ENCODE measurements around the gene GABARAP.

GABARAP gene

DNA sequence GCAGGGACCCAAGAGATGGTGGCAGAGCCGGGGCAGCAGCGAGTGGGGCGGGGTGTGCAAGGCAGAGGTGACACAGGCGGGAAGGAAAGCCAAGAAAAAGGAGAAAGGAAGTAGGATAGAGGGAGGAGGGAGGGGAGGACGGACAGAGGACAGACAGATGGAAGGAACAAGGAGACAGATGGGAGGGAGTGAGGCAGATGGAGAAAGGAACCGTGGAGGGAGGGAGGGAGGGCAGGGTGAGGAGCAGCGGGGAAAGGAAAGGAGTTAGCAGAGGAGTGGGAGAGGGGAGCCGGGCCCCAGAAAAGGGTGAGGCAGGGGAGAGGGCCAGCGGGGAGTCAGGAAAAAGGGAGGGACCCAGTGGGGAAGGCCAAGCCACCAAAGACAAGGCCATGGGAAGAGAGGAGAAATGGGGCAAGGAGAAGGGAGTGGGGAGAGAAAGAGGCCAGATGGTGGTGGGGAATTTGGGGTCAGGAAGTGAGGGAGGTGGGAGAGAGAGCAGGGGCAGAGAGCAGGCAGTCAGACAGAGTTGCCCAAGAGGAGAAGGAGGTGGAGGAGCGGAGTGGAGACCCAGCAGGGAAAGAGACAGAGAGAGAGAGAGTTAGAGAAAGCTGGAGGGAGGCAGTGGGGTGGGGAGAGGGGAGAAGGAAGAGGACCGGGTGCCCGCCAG is 49.8 kb downstream of the GABARAP start:
- no peak overlapping the region for H3K27ac Mint-ChIP-seq
- no peaks in the 10 kb centered on the region for H3K27me3 Mint-ChIP-seq
- no peaks in the 10 kb centered on the region for H3K9me3 Mint-ChIP-seq
- no peaks in the 10 kb centered on the region for H3K4me1 Mint-ChIP-seq (ENCODE audit: low read depth)
- H3K36me3 Mint-ChIP-seq (ENCODE audit: low read depth) = no peaks in the 10 kb centered on the region
- H3K4me3 Mint-ChIP-seq = no peak overlapping the region

DNA sequence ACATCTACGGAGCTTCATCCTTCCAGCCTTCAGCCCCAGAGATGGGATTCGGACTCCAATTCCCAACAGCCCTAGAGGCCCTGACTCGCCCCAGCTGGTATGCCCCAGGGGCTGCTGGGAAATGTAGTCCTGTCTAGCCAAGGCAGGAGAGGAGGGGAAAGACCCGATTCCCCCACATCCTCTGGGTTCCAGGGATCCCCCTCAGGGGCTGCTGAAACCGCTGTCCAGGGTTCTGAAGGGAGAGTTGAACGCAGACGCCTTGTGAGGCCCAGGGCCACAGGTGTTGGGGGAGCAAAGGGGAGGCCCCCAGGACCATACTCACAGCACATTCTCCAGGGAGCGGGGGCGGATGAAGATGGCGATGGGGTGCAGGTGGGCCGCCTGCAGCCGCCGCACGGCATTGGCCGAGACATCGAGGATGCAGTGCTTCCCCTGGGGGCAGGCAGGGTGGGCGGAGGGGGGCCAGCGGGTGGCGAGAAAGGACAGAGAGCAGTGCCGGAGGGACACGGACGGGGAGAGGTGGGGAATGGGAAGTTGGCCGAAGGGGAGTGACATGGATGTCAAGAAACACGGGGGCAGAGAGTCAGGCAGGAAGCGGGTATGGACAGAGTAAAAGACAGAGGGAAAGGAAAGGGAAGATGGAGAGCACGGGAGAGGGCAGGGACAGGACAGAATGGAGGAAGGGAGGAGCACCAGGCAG is 50.5 kb downstream of the GABARAP start:
- Mint-ChIP-seq H3K9me3 (no peaks in the 10 kb centered on the region), H3K27me3 (no peaks in the 10 kb centered on the region), H3K27ac (no peak overlapping the region), H3K4me3 (no peak overlapping the region), H3K36me3 (ENCODE audit: low read depth) (no peaks in the 10 kb centered on the region), H3K4me1 (ENCODE audit: low read depth) (no peaks in the 10 kb centered on the region)

DNA sequence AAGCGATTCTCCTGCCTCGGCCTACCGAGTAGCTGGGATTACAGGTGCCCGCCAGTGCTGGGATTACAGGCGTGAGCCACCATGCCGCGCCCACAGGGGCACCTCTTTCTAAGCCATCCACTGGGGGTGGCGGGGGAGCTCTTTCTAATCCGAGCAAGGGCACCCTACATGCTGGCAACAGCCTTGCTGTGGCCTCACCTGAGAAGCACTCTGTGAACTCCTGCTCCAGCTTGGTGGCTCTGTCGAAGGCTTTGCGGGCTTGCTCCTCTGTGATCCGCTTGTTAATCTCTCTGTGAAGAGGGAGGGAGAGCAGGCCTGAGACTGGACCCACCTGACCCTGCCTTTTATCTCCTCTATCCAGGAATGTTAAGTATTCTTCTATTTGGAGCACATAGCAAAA is 51.2 kb downstream of the GABARAP start:
- Mint-ChIP-seq H3K27me3 (no peaks in the 10 kb centered on the region), H3K27ac (no peak overlapping the region), H3K4me3 (no peak overlapping the region), H3K4me1 (ENCODE audit: low read depth) (no peaks in the 10 kb centered on the region), H3K9me3 (no peaks in the 10 kb centered on the region), H3K36me3 (ENCODE audit: low read depth) (no peaks in the 10 kb centered on the region)

DNA sequence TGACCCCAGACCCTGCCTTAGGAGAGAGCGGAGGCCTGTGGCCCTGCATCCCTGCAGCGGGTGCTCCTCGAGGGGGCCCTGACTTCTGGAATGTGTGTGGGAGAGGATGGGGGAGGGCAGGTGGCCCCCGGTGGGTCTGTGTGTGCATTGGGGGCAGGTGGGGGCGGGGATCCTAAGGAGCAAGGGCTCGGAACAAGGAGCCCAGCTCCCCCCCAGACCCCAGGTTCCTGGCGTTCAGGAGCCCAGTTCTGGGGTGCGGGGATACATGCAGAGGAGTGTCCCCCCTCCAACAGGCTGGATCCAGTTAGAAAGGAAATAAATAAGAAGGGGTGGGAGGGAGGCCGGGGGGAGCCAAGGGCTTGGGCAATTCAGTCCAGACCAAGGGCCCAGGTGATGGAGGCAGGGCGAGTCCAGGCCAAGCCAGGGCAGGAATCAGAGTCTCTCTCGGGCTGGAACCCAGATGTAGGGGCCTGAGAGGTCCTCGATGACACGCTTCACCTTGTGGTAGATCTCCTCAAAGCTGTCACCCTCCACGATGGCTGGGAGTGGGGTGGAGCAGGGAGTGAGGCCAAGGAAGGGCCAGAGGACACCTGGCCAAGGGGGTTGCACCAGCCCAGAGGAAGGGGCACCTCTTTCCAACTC is 51.9 kb downstream of the GABARAP start:
- no peaks in the 10 kb centered on the region for H3K36me3 Mint-ChIP-seq (ENCODE audit: low read depth)
- no peak overlapping the region for H3K27ac Mint-ChIP-seq
- H3K27me3 Mint-ChIP-seq = no peaks in the 10 kb centered on the region
- no peak overlapping the region for H3K4me3 Mint-ChIP-seq
- no peaks in the 10 kb centered on the region for H3K9me3 Mint-ChIP-seq
- H3K4me1 Mint-ChIP-seq (ENCODE audit: low read depth) = no peaks in the 10 kb centered on the region

Measured in stimulated activated naive CD8-positive, alpha-beta T cell treated with anti-CD3 and anti-CD28 coated beads, Interleukin-15, Interleukin-2, amounts not matched to agents 100 ng/mL and 50 ng/mL, for 24 hours (primary cell).